ENCODE data around the gene SMCR8. TPM values are rescaled to one million over a fixed set of nuclear protein-coding genes. Genes with fewer than 3 reads are reported as not detected.

The SMCR8 gene
- total and polyA plus RNA-seq, 2 of the 8 experiments (the other 6 are each of a cell fraction or from before 2014, with no cell fraction given): 6.9 to 18.5 TPM

DNA sequence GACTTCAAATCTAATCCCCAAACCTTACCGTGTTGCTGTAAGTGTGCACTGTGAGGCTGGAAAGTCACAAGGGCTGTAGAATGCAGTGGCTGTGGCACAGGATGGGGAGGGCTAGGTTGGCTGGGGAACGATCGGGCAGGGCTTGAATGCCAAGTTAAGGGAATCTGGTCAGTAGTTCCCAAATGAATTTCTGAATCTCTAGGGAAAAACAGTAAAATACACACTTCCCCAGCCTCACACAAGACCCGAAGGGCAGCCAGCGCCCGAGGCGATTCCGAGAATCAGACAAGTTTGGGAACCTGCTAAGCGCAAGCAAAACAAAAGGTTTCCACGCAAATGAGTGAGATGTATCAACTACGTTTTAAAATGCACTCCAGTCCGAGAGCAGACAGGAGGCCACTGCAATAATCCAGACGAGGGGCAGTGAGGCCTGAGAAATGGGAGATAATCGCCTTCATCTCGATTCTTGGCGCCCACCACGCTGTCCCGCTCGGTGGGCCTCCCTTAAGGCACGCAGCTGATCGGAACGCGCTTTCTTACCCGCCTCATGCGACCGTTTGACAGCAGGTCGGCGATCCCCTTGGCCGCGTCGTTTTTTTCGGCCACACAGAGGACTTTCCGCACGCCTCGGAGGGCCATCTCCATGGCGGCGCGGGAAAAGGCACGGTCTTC is 898 bp upstream of the SMCR8 start (continued):
- TF ChIP-seq TBP (IDR thresholded peaks at IDR 0.05; ENCODE audit: low read depth, low read length): no peak
- no peak for TF ChIP-seq EZH2 (IDR thresholded peaks at IDR 0.05; ENCODE audit: low read depth, low read length, severe bottlenecking)
- no peak for TF ChIP-seq RAD21 (IDR thresholded peaks at IDR 0.05 in 1 of 2, conservative IDR thresholded peaks at IDR 0.05 in 1 of 2; ENCODE audit: low read depth in 2 of 2, low read length in 2 of 2)
- peak; percentile 62 to 75; a peak in 1 of 4 replicates for TF ChIP-seq SIN3A (conservative IDR thresholded peaks at IDR 0.05 in 1 of 2, IDR thresholded peaks at IDR 0.05 in 1 of 2; ENCODE audit: low read depth in 1 of 2, low read length in 2 of 2)
- TF ChIP-seq, protein P1, sequence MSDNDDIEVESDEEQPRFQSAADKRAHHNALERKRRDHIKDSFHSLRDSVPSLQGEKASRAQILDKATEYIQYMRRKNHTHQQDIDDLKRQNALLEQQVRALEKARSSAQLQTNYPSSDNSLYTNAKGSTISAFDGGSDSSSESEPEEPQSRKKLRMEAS (IDR thresholded peaks at IDR 0.05): peak; percentile 58; the same call in 1 of the 2 replicates
- no peak for TF ChIP-seq SRF (IDR thresholded peaks at IDR 0.05; ENCODE audit: low read depth, low read length)
- no peak for TF ChIP-seq HDAC6 (IDR thresholded peaks at IDR 0.05; ENCODE audit: low read depth, low read length)
- TF ChIP-seq CBX5 (IDR thresholded peaks at IDR 0.05; ENCODE audit: low read depth, low read length): no peak
- TF ChIP-seq, protein P2, sequence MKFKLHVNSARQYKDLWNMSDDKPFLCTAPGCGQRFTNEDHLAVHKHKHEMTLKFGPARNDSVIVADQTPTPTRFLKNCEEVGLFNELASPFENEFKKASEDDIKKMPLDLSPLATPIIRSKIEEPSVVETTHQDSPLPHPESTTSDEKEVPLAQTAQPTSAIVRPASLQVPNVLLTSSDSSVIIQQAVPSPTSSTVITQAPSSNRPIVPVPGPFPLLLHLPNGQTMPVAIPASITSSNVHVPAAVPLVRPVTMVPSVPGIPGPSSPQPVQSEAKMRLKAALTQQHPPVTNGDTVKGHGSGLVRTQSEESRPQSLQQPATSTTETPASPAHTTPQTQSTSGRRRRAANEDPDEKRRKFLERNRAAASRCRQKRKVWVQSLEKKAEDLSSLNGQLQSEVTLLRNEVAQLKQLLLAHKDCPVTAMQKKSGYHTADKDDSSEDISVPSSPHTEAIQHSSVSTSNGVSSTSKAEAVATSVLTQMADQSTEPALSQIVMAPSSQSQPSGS (IDR thresholded peaks at IDR 0.05; ENCODE audit: low read length): no peak
- no peak for TF ChIP-seq EP300 (IDR thresholded peaks at IDR 0.05; ENCODE audit: borderline replicate concordance in 1 of 2, low read depth in 2 of 2, low read length in 2 of 2)
- 0 out of 2 replicates have a peak, but pooled peaks have one; percentile 10 for TF ChIP-seq KDM5A (IDR thresholded peaks at IDR 0.05; ENCODE audit: low read length)
- no peak for TF ChIP-seq JUND (IDR thresholded peaks at IDR 0.05; ENCODE audit: low read length)
- no peak for TF ChIP-seq CREB1 (IDR thresholded peaks at IDR 0.05)
- TF ChIP-seq KDM4A (IDR thresholded peaks at IDR 0.05; ENCODE audit: low read depth, low read length, severe bottlenecking): peak; percentile 79
- TF ChIP-seq GTF2F1 (IDR thresholded peaks at IDR 0.05; ENCODE audit: borderline replicate concordance, low read depth, low read length): no peak
